Peyer's patch (tissue), 4 donors: ENCODE results near the gene CLMN.

Source experiments
- POLR2A ChIP-seq, 2 donors: fragments of 450-650 bp; IDR thresholded peaks; one replicate each; pipeline ENCODE4 v1.5.1; 2017; ENCODE audit warnings: antibody characterized with exemption in 2 of 2, mild to moderate bottlenecking in 2 of 2, moderate library complexity in 2 of 2
- TF ChIP-seq, protein P1 (sequence below), 6 experiments: fragments of 450-650 bp in 4 of 6; fragments of 200-600 bp in 2 of 6; sonication (generic) in 1 of 6; IDR thresholded peaks; one replicate each; pipeline ENCODE4 v1.5.1; 2017 to 2019; ENCODE audit warnings: antibody characterized with exemption in 6 of 6, mild to moderate bottlenecking in 3 of 6, moderate library complexity in 1 of 6

DNA sequence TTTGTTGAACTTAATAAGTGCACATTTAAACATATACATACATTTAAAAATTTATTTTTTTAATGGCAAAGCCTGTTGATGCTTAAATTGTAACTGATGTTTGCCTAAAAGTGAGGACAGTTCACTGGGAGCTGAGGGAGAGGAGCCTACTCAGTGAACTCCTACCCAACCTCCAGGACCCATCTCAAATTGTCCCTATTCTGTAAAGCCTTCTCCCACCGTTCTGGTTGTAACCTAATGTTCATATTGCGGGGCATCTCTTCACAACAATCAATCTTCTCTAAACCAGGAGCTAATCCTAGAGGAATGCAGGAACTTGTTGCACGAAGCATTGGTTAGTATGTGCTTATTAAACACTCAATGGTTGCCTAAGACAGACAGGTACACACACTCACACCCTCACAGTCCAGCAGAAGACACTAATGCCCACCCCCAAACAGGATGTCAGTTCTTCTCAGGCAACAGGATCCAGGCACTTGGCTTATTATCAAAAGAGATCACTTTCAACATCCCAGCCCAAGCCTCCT lies 1.8 kb downstream of the CLMN start:
- TF ChIP-seq POLR2A (IDR thresholded peaks at IDR 0.05): no peak
- TF ChIP-seq, protein P1, sequence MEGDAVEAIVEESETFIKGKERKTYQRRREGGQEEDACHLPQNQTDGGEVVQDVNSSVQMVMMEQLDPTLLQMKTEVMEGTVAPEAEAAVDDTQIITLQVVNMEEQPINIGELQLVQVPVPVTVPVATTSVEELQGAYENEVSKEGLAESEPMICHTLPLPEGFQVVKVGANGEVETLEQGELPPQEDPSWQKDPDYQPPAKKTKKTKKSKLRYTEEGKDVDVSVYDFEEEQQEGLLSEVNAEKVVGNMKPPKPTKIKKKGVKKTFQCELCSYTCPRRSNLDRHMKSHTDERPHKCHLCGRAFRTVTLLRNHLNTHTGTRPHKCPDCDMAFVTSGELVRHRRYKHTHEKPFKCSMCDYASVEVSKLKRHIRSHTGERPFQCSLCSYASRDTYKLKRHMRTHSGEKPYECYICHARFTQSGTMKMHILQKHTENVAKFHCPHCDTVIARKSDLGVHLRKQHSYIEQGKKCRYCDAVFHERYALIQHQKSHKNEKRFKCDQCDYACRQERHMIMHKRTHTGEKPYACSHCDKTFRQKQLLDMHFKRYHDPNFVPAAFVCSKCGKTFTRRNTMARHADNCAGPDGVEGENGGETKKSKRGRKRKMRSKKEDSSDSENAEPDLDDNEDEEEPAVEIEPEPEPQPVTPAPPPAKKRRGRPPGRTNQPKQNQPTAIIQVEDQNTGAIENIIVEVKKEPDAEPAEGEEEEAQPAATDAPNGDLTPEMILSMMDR (IDR thresholded peaks at IDR 0.05): no peak
